NCI-H2171 treated with DMSO at 0.1 percent for 48 hours (cell line): ENCODE measurements around the gene SAMD4A.
"Not testable (repeated sequence)": the region's sequence is repeated elsewhere in the genome, so short reads cannot be mapped to it uniquely, and the experiment has no call there.

Experiments used
- DNase-seq: peaks from one replicate; lab custom pipeline; 2025; lab: John Stamatoyannopoulos, UW

SAMD4A gene

GRCh38 chr14:54784060-54784459 is 217.1 kb downstream of the SAMD4A start:
- DNase-seq = no peak

DNA sequence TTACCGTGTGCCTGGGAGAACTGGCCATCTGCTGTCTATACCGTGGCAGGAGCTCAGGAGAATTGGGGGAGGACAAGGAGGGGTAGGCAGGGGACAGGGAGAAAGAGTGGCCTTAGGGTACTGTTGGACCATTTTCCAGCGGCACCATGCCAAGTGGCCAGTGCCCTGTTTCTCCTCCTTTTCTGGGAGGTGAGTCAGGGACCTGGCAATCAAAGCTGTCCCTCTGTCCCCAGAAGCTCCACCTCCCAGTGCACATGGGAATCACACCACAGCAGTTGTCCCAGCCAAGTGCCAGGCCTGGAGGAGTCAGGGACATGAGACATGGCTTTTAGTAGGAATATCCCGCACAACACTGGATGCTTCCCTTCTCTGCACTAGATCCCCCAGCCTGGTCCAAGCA is 217.7 kb downstream of the SAMD4A start:
- no peak for DNase-seq

GRCh38 chr14:54785136-54785777 is 218.3 kb downstream of the SAMD4A start:
- no peak for DNase-seq

- no peak for DNase-seq
Measured at GRCh38 chr14:54785778-54786770, 219.1 kb downstream of the SAMD4A start.

DNA sequence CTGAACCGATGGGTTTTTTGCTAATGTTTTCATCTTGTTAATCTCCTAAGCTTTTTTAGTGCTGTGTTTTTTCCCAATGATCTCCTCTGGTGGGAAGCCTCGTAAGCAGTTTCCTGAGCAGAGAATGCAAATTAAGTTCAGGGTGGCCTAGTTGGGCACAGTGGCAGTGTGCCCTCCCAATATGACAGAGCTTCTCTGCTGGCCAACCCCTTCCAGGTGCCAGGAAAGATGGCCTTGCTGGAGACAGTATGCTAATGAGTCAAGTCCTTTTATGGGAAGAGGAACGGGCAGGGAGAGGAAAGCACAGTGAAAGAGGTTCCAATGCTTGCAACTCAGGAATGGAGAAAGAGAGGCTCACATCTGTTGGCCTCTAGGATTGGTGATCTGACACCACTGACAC is 219.9 kb downstream of the SAMD4A start:
- DNase-seq = no peak

- no peak for DNase-seq
Measured at GRCh38 chr14:54787261-54787660, 220.3 kb downstream of the SAMD4A start.

- DNase-seq = no peak
Measured at GRCh38 chr14:54788701-54789100, 221.8 kb downstream of the SAMD4A start.

DNA sequence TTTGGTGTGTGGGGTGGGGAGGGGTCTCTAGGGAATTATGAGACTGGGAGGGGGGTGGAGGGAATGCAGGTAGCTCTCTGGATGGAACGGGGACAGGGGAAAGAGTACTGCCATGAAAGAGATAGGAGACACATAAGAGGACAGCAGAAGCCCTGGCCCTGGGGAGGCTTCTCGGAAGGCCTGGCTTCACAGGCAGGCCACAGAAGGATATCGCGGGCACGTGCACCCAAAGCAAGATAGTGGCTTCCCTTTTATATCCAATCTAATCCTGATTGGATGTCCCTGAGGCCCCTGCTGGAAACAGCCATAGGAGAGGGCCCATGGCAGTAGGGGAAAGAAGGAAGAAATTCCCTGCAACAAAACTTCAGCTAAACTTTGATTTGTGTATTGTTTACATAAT is 222.2 kb downstream of the SAMD4A start:
- DNase-seq = no peak

DNA sequence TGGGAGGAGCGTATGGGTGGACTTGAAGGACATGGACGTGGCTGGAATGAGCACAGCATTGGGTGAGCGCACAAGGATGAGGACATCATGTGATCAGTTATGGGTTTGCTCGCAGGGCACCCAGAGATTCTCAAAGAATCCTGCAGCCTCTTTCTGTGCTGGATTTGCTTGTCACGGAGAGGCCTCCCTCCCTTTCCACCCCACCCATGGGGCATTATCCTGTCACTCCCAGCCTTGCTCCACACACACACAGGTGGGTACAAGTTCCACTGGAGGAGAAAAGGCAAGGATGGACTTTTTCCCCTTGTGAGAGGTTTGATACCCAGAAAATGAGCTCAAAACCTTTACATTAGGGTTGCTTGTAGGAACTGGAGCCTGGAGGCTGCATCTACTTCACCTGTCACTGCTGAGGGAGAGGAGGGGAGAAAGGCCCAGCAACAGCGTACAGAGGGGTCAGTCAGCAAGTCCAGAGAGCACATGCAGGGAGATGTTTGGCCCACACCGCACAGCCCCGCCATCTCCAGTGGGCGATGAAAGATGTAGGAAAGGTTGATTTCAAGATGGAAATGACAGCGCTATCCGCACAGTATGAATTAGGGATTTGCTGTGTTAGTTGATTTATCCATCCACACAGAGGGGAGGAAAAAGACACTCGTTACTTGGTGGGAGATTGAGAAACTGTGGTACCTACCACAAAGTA is 223.0 kb downstream of the SAMD4A start:
- no peak for DNase-seq

DNA sequence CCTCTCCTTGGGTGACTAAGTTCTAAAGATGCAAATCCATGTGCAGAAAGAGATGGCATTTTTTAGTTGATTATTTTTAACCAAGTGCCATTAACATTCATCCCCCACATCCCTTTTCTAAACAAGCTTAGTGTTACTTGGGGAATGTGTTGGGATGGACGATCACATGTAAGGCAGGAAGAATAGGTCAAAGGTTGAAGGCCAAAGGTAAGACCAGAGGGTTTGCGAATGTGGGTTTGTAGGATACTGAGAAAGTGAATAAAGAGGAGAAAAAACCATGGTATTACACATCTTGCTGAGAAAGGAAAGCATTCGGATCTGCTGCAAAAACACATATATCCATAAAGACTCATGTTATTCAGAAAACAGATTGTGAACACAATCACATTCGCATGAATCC is 224.1 kb downstream of the SAMD4A start:
- no peak for DNase-seq

DNA sequence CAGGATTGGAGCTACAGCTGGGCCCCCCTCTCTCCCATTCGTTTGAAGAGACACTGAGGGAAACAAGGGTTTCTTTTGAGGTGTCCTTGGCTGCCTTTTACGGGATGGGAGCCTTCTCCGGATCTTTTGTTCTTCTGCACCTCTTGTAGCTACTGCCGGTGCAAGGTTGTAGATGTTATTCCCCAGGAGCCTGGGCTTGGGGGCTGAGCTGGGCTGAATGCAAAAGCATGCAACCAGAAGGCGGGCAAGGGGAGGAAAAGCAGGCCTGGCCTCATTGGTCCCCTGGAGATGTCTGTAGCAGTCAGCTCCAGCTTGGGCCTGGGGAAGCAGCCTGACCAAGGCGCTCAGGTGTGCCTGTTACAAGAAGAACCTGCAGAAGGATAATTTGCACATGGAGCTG is 225.4 kb downstream of the SAMD4A start:
- DNase-seq = no peak

- DNase-seq = no peak
Measured at GRCh38 chr14:54794159-54794558, 227.2 kb downstream of the SAMD4A start.

DNA sequence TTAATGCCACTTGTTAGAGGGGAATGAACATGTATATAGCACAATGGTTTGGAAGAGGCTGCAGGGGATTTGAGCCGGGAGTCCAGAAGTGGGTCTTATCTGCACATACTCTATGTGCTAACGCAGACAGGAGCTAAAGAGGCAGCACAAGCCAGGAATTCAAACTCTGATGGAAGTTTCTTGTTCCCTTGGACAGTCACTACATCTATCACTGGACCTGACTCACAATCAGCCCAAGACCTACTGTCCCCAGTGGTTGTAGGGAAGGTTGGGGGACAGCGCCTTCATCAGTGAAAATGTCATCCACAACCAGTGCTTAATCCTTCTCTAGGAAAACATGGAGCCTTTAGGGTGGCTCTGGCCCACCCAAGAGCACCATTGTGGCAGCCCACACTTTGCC is 227.9 kb downstream of the SAMD4A start:
- no peak for DNase-seq

DNA sequence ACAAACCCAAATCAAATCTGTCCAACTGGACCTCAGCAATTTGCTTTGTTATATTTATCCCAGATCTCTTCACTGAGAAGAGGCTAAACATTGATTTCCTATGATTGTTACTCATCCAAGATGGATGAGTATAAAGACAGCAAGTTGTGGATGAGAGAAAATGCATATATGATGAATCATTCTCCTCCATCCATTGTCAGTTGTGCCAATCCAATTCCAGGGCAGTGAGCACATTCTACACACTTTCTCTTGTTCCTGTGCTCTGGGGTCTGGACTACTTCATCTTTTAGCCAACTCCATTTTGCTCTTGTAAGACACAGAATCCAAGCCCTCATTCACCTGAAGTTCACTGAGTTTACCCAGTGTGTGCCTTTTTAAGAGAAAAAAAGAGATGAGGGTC is 230.0 kb downstream of the SAMD4A start:
- DNase-seq = no peak

DNA sequence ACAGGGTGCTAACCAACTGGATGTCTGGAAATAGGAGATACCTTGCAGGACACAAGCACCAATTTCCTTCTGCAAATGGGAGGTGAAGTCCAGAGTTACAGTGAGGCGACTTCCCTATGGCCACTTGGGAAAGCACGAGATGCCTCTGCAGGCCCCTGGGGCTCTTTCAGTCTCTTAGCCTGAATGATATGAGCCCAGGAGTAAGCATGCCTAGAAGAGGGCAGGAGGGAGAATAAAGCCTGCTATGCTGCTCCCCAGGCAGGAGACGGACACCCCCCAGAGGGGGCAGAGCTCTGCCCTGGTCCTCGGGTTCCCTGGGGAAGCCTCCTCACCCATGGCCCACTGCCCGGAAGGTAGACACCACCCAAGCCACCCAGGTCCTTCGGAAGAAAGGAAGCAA is 230.6 kb downstream of the SAMD4A start:
- DNase-seq = no peak

GRCh38 chr14:54797986-54798385 is 231.1 kb downstream of the SAMD4A start:
- no peak for DNase-seq

GRCh38 chr14:54798465-54799124 is 231.7 kb downstream of the SAMD4A start:
- no peak for DNase-seq

- not testable (repeated sequence) for DNase-seq
Measured at GRCh38 chr14:54801482-54801881, 234.6 kb downstream of the SAMD4A start.

DNA sequence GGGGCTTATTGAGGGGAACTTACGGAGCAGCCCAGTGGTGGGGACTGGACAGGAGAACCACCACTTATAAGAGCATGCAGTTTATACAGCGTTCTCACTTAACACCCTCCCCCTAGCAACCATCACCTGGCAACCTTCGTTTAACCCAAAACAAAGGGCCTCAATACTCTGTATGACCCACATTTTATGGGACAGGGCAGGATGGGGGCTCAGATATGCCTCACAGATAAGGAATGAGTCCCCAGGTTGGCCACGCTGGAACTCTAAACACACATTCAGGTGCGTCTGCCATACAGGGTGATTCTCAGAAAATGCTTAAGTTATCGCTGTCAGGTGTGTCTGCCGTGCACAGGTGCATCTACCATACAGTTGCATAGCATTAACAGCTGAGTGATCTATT is 236.5 kb downstream of the SAMD4A start:
- no peak for DNase-seq

- DNase-seq = no peak
Measured at GRCh38 chr14:54803926-54804537, 237.1 kb downstream of the SAMD4A start.

DNA sequence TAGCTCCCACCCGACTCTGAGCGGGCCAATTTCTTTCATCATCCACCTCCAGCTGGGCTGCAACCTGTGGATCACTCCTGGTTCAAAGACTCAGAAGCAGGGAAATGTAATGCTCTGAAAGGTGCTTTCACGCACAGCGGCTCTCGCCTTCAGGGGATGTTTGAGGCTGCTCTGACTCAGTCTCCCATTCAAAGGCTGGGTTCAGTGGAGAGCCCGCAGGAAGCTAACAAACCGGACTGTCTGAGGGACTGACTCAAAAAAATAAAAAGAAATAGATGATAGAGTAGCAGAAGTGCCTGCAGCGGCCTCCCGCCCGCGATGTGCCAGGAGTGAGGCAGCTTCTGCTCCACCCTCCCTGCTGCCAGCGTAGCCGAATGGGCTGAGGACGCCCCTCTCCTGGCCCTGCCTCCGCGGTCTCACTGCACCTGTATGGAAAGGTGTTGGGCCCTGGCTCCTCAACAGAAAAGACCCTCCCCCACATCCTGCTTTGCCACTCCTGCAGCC is 237.7 kb downstream of the SAMD4A start:
- peak; percentile 50 for DNase-seq

DNA sequence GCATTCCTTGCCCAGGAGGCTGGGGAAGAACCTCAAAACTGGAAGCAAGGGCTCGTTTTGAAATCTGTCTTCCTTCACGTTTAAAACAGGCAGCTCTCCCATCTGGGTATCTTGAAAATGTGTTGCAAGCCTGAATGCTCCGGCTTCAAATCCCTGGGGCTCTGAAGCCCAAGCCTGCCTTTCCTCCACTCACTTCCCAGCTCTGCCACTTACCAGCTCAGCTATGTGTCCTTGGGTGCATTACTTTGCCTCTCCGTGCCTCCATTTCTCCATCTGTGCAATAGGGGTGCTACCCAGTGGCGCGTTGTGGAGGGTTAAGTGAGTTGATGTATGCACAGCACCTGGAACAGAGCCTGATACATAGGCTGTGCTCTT is 238.1 kb downstream of the SAMD4A start:
- peak; percentile 57 for DNase-seq
